ENCODE data around the gene EEF1AKMT4. TPM values are rescaled to one million over a fixed set of nuclear protein-coding genes. Genes with fewer than 3 reads are reported as not detected.
A peak's percentile ranks its signal among the peaks of the same experiment; 100 is the strongest.
"Not testable (repeated sequence)": the region's sequence is repeated elsewhere in the genome, so short reads cannot be mapped to it uniquely, and the experiment has no call there.

Gene EEF1AKMT4
- total RNA-seq, 4 donors from 2014 or later, result 3.3 to 4.9 (median 3.7) TPM

DNA sequence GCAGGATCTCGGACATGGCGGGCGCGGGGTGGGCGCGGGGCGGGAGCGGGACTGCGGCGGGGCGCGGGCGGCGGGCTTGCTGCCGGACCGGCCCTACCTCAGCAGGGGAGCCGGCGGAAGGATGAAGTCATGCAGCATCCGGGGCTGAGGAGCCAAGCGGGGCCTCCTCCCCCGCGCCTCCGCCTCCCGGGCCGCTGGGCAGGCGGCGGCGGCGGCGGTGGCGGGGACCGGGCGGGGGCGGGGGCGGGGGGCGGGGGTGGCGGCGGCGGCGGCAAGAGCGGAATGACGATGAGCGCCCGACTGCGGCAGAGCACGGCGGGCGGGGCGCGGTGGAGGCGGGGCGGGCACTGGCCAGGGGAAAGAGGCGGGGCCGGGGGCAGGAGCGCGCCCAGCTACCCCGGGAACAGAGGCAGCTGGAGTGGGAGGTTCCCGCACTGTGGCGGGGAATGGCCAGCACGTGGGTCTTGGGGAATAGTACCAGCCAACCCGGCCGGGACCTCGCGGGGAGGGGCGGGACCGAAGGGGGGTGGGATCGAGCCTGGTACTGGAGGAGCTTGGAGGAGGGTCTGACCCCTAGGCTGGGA lies 11.9 kb downstream of the EEF1AKMT4 start, which contains the start of gene CAMK2N2:
CAMK2N2 (minus strand) TSS at position 284 of the 584 bp plus-strand sequence; CDS start at position 16, 268 bp downstream.
- H3K4me3 ChIP-seq, result peak within 1 kb of the TSS; percentile 49 to 63 (median 50)
- TF ChIP-seq POLR2AphosphoS5 (IDR thresholded peaks at IDR 0.05), result no peak
- TF ChIP-seq POLR2A (IDR thresholded peaks at IDR 0.05; ENCODE audit: low read depth), result no peak
- TF ChIP-seq EP300 (IDR thresholded peaks at IDR 0.05), result no peak
- TF ChIP-seq, protein P1, sequence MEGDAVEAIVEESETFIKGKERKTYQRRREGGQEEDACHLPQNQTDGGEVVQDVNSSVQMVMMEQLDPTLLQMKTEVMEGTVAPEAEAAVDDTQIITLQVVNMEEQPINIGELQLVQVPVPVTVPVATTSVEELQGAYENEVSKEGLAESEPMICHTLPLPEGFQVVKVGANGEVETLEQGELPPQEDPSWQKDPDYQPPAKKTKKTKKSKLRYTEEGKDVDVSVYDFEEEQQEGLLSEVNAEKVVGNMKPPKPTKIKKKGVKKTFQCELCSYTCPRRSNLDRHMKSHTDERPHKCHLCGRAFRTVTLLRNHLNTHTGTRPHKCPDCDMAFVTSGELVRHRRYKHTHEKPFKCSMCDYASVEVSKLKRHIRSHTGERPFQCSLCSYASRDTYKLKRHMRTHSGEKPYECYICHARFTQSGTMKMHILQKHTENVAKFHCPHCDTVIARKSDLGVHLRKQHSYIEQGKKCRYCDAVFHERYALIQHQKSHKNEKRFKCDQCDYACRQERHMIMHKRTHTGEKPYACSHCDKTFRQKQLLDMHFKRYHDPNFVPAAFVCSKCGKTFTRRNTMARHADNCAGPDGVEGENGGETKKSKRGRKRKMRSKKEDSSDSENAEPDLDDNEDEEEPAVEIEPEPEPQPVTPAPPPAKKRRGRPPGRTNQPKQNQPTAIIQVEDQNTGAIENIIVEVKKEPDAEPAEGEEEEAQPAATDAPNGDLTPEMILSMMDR (IDR thresholded peaks at IDR 0.05), result no peak
- 0% methylated on average over 8 of the region's 67 CpGs for WGBS
- H3K27me3 ChIP-seq, result peaks cover 11 to 91% (median 47%) of the 10 kb centered on the region in 4 donors
- no peak for DNase-seq (ENCODE audit: extremely low spot score)
- H3K9me3 ChIP-seq, result no peaks in the 10 kb centered on the region
- peaks cover 27 to 38% (median 35%) of the 10 kb centered on the region in 4 donors for H3K4me1 ChIP-seq
- H3K36me3 ChIP-seq, result peaks cover 0 to 8% (median 0%) of the 10 kb centered on the region in 4 donors
- no peak within 1 kb of the TSS for H3K27ac ChIP-seq (replicated peaks in 1 of 4)
- intact Hi-C loops (cut with DNase I), result no loop called here

DNA sequence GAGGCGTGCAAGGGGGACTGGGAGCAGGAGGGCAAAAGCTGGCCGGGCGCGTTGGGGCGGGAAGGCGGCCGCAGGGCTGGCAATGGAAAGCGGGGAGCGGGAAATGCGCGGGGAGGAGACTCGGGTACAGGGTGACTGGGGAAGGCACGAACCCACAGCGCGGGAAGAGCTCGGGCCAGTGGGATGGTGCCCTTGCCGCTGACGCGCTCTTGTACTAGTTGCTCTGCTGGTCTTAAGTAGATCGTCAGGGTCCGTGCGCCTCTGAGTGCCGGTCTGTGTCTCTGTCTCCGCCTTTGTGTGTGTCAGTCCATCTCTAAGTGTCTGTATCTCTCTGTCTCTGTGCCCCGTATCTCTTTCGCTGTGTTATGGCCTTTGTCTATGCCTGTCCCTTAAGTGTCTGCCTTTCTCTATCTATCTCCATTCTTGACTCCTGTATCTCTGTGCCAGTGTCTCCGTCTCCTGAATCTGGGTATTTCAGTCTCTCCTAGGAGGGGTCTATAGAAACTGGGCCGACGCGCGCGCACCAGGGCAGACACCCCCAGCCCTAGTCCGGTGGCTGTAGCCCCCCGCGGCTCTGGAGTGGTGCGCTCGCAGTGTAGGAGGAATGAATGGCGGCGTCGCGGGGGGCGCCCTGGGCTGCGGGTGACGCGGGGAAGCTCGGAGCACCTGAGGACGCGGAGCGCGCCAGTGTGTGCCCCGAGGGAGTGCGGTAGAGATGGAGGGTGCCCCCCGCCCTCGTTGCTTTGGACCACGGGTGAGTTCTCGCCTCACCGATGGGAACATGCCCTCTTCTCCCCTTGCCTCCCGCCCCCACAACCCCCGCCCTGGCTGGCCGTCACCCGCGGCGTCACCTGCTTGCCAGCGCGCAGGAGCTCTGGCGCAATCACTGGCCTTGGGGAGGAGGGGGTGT lies 12.6 kb downstream of the EEF1AKMT4 start:
- Histone ChIP-seq H3K36me3 (peaks cover 0 to 8% (median 0%) of the 10 kb centered on the region in 4 donors), H3K27me3 (peaks cover 11 to 96% (median 48%) of the 10 kb centered on the region in 4 donors), H3K9me3 (no peaks in the 10 kb centered on the region), H3K4me1 (peaks cover 27 to 38% (median 35%) of the 10 kb centered on the region in 4 donors), H3K4me3 (peak overlapping the region; percentile 49 to 63 (median 50)), H3K27ac (replicated peaks in 1 of 4) (no peak overlapping the region)
- intact Hi-C loops (cut with DNase I), result no loop called here
- 2% methylated on average over 37 of the region's 66 CpGs for WGBS
- DNase-seq (ENCODE audit: extremely low spot score), result no peak
- TF ChIP-seq POLR2AphosphoS5 (IDR thresholded peaks at IDR 0.05) (no peak), POLR2A (IDR thresholded peaks at IDR 0.05; ENCODE audit: low read depth) (no peak), EP300 (IDR thresholded peaks at IDR 0.05) (no peak)

DNA sequence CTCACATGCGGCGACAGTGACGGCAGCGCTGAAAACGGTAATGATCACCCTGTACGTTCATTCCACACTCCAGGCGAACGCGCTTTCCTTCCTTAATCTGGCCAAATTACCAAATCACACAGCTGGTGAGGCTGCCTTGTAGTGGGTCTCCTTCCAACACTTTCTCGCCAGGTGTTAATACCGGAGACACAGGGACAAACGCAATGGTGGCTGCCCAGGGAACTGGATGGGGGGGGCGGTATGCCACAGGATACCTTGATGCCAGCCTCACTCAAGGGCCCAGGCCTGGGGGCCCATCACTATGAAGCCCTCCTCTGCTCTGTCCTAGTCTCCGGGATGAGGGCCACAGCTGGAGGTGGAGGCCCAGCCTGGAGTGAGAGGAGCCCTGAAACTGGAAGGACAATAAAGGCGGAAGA lies 13.3 kb downstream of the EEF1AKMT4 start:
- peak overlapping the region in 1 of 4 donors; percentile 49 for H3K4me3 ChIP-seq
- intact Hi-C loops (cut with DNase I), result no loop called here

DNA sequence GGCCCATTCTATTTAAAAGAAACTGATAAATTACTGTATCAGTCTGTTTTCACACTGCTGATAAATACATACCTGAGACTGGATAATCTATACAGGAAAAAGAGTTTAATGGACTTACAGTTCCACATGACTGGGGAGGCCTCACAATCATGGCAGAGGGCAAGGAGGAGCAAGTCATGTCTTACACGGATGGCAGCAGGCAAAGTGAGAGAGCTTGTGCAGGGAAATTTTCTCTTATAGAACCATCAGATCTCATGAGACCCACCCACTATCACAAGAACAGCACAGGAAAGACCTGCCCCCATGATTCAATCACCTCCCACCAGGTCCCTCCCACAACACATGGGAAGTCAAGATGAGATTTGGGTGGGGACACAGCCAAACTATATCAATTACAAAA lies 17.8 kb downstream of the EEF1AKMT4 start:
- WGBS, result 100% methylated on average over 1 of the region's 1 CpG
- DNase-seq (ENCODE audit: extremely low spot score); H3K9me3 ChIP-seq; H3K4me3 ChIP-seq; H3K4me1 ChIP-seq; H3K36me3 ChIP-seq; intact Hi-C loops (cut with DNase I); H3K27ac ChIP-seq (replicated peaks in 1 of 4): not testable (repeated sequence)
- H3K27me3 ChIP-seq, result peaks cover 0 to 63% (median 15%) of the 10 kb centered on the region in 4 donors

More for the DNA sequence above, 13.3 kb downstream of the EEF1AKMT4 start:
- Histone ChIP-seq H3K27ac (replicated peaks in 1 of 4) (no peak overlapping the region), H3K27me3 (peaks cover 11 to 89% (median 48%) of the 10 kb centered on the region in 4 donors), H3K4me1 (peaks cover 27 to 38% (median 35%) of the 10 kb centered on the region in 4 donors), H3K9me3 (no peaks in the 10 kb centered on the region), H3K36me3 (peaks cover 0 to 8% (median 0%) of the 10 kb centered on the region in 4 donors)
- TF ChIP-seq POLR2AphosphoS5 (IDR thresholded peaks at IDR 0.05) (no peak), EP300 (IDR thresholded peaks at IDR 0.05) (no peak), POLR2A (IDR thresholded peaks at IDR 0.05; ENCODE audit: low read depth) (no peak)
- TF ChIP-seq, protein P1 (IDR thresholded peaks at IDR 0.05), result no peak
- WGBS, result 32% methylated on average over 8 of the region's 15 CpGs
- DNase-seq (ENCODE audit: extremely low spot score), result no peak

DNA sequence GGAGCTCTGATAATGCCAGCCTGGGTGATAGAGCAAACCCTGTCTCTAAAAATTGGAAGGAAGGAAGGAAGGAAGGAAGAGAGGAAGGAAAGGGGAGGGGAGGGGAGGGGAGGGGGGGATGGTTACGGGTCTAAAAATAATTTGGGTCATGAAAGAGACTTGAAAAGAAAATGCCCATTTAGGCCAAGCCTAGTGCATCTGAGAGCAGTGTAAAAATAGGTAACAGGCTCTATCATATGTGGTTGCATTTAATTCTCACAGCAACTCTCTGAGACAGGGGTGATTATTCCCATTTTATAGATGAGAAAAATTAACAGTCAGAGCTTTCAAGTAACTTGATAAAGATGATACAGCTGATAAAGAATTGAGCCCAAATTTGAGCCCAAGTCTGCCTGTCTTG lies 22.8 kb downstream of the EEF1AKMT4 start:
- Histone ChIP-seq H3K4me1 (peaks cover 0 to 10% (median 7%) of the 10 kb centered on the region in 4 donors), H3K36me3 (no peaks in the 10 kb centered on the region), H3K9me3 (no peaks in the 10 kb centered on the region), H3K27me3 (peaks cover 0 to 60% (median 16%) of the 10 kb centered on the region in 4 donors), H3K27ac (replicated peaks in 1 of 4) (no peak overlapping the region), H3K4me3 (no peak overlapping the region)
- no peak for DNase-seq (ENCODE audit: extremely low spot score)
- TF ChIP-seq, protein P1 (IDR thresholded peaks at IDR 0.05), result no peak
- TF ChIP-seq POLR2AphosphoS5 (IDR thresholded peaks at IDR 0.05) (no peak), EP300 (IDR thresholded peaks at IDR 0.05) (no peak), POLR2A (IDR thresholded peaks at IDR 0.05; ENCODE audit: low read depth) (no peak)
- intact Hi-C loops (cut with DNase I), result no loop called here
- WGBS, result 55% methylated on average over 1 of the region's 1 CpG
